Measurements from ENCODE around the gene KLHL40. TPM values are rescaled to one million over a fixed set of nuclear protein-coding genes. Genes with fewer than 3 reads are reported as not detected.
A peak's percentile ranks its signal among the peaks of the same experiment; 100 is the strongest.

KLHL40 gene
- under 1 TPM in 3 of 8 experiments, not detected in 5; 0.05 to 0.38 (median 0.15) TPM for total RNA-seq

DNA sequence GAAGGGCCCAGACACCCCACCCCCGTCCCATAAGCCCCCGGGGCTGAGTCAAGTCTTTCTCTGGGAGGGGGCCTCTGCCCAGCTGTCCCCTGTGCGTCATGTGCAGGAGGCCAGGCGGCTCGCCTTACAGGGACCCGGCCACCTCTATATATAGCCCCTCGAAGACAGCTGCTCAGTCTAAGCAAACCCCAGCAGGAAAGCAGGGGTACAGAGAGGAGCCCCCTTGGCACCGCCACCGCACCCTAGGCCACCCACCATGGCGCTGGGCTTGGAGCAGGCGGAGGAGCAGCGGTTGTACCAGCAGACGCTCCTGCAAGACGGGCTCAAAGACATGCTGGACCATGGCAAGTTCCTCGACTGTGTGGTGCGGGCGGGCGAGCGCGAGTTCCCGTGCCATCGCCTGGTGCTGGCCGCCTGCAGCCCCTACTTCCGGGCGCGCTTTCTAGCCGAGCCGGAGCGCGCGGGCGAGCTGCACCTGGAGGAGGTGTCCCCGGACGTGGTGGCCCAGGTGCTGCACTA lies at the start of gene KLHL40:
Gene KLHL40 (plus strand): TSS at position 175 of the 519 bp plus-strand sequence. CDS start 82 bp downstream, at position 257.
- in situ Hi-C loops (cut with MboI; ENCODE audit: low pct_unique_long_range_greater_than_20kb in 2 of 9, low sequenced_read_pairs in 9 of 9, unreplicated experiment in 9 of 9): no loop called here
- peaks cover 2 to 9% of the 10 kb centered on the region in 2 donors for H3K4me1 ChIP-seq (replicated peaks in 1 of 2)
- 40 to 96% (median 91%) methylated on average over 1 to 23 of the region's 34 CpGs; no CpG with 5 or more reads in 6 of the 10 experiments for WGBS, 10 experiments
- ATAC-seq (replicated peaks in 6 of 8): no peak
- no peak within 1 kb of the TSS for H3K4me3 ChIP-seq
- H3K27ac ChIP-seq: no peak within 1 kb of the TSS

DNA sequence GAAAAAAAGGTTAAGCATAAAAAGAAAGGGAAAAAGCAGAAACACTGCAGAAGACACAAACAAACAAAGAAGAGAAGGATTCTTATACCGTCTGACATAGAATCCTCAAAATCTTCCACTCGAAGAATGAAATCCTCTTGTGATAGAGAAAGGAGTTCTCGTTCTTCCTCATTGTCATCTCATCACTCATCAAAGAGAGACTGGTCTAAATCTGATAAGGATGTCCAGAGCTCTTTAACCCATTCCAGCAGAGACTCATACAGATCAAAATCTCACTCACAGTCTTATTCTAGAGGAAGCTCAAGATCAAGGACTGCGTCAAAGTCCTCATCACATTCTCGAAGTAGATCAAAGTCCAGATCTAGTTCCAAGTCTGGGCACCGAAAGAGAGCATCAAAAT lies 48.3 kb upstream of the KLHL40 start:
- in situ Hi-C loops (cut with MboI; ENCODE audit: low pct_unique_long_range_greater_than_20kb in 2 of 9, low sequenced_read_pairs in 9 of 9, unreplicated experiment in 9 of 9): no loop called here
- Histone ChIP-seq H3K4me3 (no peak overlapping the region), H3K27ac (no peak overlapping the region), H3K4me1 (replicated peaks in 1 of 2) (peaks cover 3 to 6% of the 10 kb centered on the region in 2 donors)
- no peak for ATAC-seq (replicated peaks in 6 of 8)
- WGBS, 10 experiments: 80 to 98% (median 93%) methylated on average over 3 to 6 of the region's 6 CpGs

DNA sequence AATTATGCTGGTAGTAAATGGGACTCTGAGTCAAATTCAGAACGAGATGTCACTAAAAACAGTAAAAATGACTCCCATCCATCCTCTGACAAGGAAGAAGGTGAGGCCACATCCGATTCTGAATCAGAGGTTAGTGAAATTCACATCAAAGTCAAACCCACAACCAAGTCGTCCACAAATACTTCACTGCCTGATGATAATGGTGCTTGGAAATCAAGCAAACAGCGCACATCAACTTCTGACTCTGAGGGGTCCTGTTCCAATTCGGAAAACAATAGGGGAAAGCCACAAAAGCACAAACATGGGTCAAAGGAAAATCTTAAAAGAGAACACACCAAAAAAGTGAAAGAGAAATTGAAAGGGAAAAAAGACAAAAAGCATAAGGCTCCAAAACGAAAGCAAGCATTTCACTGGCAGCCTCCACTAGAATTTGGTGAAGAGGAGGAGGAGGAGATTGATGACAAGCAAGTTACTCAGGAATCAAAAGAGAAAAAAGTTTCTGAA lies 46.9 kb upstream of the KLHL40 start:
- H3K4me3 ChIP-seq: no peak overlapping the region
- 79 to 100% (median 91%) methylated on average over 1 to 6 of the region's 6 CpGs for WGBS, 10 experiments
- no peak overlapping the region for H3K27ac ChIP-seq
- in situ Hi-C loops (cut with MboI; ENCODE audit: low pct_unique_long_range_greater_than_20kb in 2 of 9, low sequenced_read_pairs in 9 of 9, unreplicated experiment in 9 of 9): no loop called here
- no peak for ATAC-seq (replicated peaks in 6 of 8)
- no peaks in the 10 kb centered on the region for H3K4me1 ChIP-seq (replicated peaks in 1 of 2)

DNA sequence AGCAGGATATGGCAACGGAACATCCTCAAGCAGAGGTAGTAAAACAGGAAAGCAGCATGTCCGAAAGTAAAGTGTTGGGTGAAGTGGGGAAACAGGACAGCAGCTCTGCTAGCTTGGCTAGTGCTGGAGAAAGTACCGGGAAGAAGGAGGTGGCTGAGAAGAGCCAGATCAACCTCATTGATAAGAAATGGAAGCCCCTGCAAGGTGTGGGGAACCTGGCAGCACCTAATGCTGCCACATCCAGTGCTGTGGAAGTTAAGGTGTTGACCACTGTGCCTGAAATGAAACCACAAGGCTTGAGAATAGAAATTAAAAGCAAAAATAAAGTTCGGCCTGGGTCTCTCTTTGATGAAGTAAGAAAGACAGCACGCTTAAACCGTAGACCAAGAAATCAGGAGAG lies 46.1 kb upstream of the KLHL40 start:
- Histone ChIP-seq H3K27ac (no peak overlapping the region), H3K4me1 (replicated peaks in 1 of 2) (no peaks in the 10 kb centered on the region), H3K4me3 (no peak overlapping the region)
- no peak for ATAC-seq (replicated peaks in 6 of 8)
- WGBS, 10 experiments: 67 to 100% (median 91%) methylated on average over 2 to 5 of the region's 6 CpGs; no CpG with 5 or more reads in 2 of the 10 experiments
- in situ Hi-C loops (cut with MboI; ENCODE audit: low pct_unique_long_range_greater_than_20kb in 2 of 9, low sequenced_read_pairs in 9 of 9, unreplicated experiment in 9 of 9): no loop called here

DNA sequence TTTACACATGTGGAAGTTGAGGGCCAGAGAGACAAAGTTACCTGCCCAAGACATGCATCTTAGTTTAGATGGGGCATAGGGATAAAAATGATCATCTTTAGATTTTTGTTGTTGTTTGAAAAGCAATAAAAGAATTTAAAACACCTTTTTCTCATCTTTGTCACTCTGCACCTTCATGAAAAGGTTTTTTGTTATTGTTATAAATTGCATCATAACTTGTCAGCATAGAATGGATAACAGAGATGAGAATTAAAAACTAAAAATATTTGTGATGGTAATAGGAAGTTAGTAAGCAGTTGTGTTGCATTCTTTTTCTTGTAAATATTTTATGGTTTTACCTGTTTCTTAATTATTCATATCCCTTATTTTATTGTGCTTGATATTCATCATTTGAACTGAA lies 45.2 kb upstream of the KLHL40 start:
- in situ Hi-C loops (cut with MboI; ENCODE audit: low pct_unique_long_range_greater_than_20kb in 2 of 9, low sequenced_read_pairs in 9 of 9, unreplicated experiment in 9 of 9): no loop called here
- H3K4me3 ChIP-seq: no peak overlapping the region
- ATAC-seq (replicated peaks in 6 of 8): no peak
- H3K4me1 ChIP-seq (replicated peaks in 1 of 2): no peaks in the 10 kb centered on the region
- no peak overlapping the region for H3K27ac ChIP-seq

DNA sequence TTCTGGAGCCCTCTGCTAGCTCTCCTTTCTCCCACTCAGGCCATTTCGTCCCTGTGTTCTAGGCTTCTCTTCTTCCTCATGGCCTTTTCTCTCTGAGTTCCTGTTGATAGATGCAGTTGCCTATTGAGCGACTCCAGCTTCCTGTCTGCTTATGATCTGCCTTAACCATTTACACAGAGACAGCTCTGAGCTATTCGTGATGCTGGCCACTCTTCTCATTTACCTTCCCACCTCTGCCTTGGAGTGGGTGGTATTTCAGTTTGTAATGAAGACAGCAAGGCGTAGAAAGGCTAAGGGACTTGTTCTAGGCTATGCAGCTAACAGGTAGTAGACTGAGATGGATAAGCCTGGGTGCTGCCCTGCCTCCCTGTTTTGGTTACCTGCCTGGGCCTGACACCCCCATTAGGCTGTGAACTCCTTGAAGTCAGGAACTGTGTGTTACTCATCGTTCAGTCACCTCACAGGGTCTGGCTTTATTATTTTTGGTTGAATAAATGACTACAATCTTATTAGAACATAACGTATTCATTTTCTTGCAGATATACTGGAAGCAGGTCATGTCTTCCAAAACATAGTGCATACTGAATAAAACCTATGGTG lies 44.5 kb upstream of the KLHL40 start:
- in situ Hi-C loops (cut with MboI; ENCODE audit: low pct_unique_long_range_greater_than_20kb in 2 of 9, low sequenced_read_pairs in 9 of 9, unreplicated experiment in 9 of 9): no loop called here
- 90 to 100% (median 100%) methylated on average over 1 to 6 of the region's 6 CpGs; no CpG with 5 or more reads in 1 of the 10 experiments for WGBS, 10 experiments

GRCh38 chr3:42647821-42648459 lies 37.4 kb upstream of the KLHL40 start:
- H3K4me3 ChIP-seq: no peak overlapping the region

More for the DNA sequence above, 44.5 kb upstream of the KLHL40 start:
- no peak for ATAC-seq (replicated peaks in 6 of 8)
- H3K4me1 ChIP-seq (replicated peaks in 1 of 2): no peaks in the 10 kb centered on the region
- H3K27ac ChIP-seq: no peak overlapping the region
- no peak overlapping the region for H3K4me3 ChIP-seq

DNA sequence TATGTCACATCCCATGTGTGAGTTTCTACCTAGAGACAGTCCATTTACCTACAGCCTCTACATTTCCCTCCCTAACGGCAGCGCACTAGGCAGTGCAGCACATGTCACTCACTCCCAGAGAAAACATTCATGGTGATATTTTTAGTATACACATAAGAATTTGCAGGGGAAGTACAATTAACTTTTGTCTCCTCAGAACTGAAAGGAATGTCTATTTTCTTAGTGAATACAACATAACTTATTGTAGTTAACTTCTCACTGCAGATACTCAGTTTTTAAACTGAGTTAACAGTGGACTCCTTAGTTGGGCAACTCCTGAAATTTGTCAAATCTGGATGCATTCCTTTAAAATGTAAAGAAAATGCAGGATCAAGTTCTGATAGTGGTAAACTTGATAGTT lies 36.3 kb upstream of the KLHL40 start:
- Histone ChIP-seq H3K4me3 (no peak overlapping the region), H3K27ac (no peak overlapping the region), H3K4me1 (replicated peaks in 1 of 2) (peaks cover 10 to 18% of the 10 kb centered on the region in 2 donors)
- in situ Hi-C loops (cut with MboI; ENCODE audit: low pct_unique_long_range_greater_than_20kb in 2 of 9, low sequenced_read_pairs in 9 of 9, unreplicated experiment in 9 of 9): no loop called here
- ATAC-seq (replicated peaks in 6 of 8): no peak
- WGBS, 10 experiments: 69 to 100% (median 92%) methylated on average over 2 of the region's 2 CpGs; no CpG with 5 or more reads in 3 of the 10 experiments

More at GRCh38 chr3:42647821-42648459, 37.4 kb upstream of the KLHL40 start:
- Histone ChIP-seq H3K4me1 (replicated peaks in 1 of 2) (peaks cover 3 to 11% of the 10 kb centered on the region in 2 donors), H3K27ac (no peak overlapping the region)
- WGBS, 10 experiments: 67 to 100% (median 93%) methylated on average over 1 to 5 of the region's 5 CpGs; no CpG with 5 or more reads in 1 of the 10 experiments
- in situ Hi-C loops (cut with MboI; ENCODE audit: low pct_unique_long_range_greater_than_20kb in 2 of 9, low sequenced_read_pairs in 9 of 9, unreplicated experiment in 9 of 9): no loop called here
- ATAC-seq (replicated peaks in 6 of 8): no peak

DNA sequence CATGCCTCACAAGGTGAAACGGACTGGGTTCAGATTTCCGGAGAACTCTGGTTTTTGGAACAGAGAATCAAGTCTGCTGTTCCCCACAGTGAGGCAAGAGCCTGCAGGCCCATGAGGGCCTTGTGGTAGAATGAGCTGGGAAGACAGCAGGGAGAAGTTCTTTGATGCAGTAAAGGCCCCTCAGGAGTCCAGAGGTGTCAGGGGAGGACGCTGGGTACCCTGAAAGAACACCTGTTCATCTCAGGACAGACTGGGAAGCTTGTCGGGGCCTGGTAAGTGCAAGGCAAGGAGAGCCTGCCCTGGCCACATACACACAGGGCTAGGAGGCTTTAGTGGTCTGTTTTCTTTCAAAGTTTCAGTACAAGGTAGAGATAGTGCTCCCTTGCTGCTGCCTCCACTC lies 35.6 kb upstream of the KLHL40 start:
- Histone ChIP-seq H3K4me3 (no peak overlapping the region), H3K4me1 (replicated peaks in 1 of 2) (peaks cover 10 to 18% of the 10 kb centered on the region in 2 donors), H3K27ac (no peak overlapping the region)
- no peak for ATAC-seq (replicated peaks in 6 of 8)
- in situ Hi-C loops (cut with MboI; ENCODE audit: low pct_unique_long_range_greater_than_20kb in 2 of 9, low sequenced_read_pairs in 9 of 9, unreplicated experiment in 9 of 9): loop anchor here in 1 of 9 experiments (10.0 kb wide), 1 partner anchor 95 kb away; no protein-coding TSS in a partner anchor
- 90 to 100% (median 100%) methylated on average over 1 to 3 of the region's 4 CpGs; no CpG with 5 or more reads in 4 of the 10 experiments for WGBS, 10 experiments

GRCh38 chr3:42651248-42652091 lies 33.9 kb upstream of the KLHL40 start:
- in situ Hi-C loops (cut with MboI; ENCODE audit: low pct_unique_long_range_greater_than_20kb in 2 of 9, low sequenced_read_pairs in 9 of 9, unreplicated experiment in 9 of 9): loop anchor here in 1 of 9 experiments (10.0 kb wide), 1 partner anchor 93 kb away; no protein-coding TSS in a partner anchor
- ATAC-seq (replicated peaks in 6 of 8): peak in 2 of 8 experiments; percentile 3 to 6
- no peak overlapping the region for H3K4me3 ChIP-seq
- H3K4me1 ChIP-seq (replicated peaks in 1 of 2): peaks cover 18% of the 10 kb centered on the region in 2 donors
- no peak overlapping the region for H3K27ac ChIP-seq
- WGBS, 10 experiments: 0 to 100% (median 8%) methylated on average over 1 to 4 of the region's 9 CpGs; no CpG with 5 or more reads in 3 of the 10 experiments

- Histone ChIP-seq H3K27ac (no peak overlapping the region), H3K4me1 (replicated peaks in 1 of 2) (peaks cover 18% of the 10 kb centered on the region in 2 donors), H3K4me3 (no peak overlapping the region)
- WGBS, 10 experiments: no CpG with 5 or more reads among the region's 1 CpG
- in situ Hi-C loops (cut with MboI; ENCODE audit: low pct_unique_long_range_greater_than_20kb in 2 of 9, low sequenced_read_pairs in 9 of 9, unreplicated experiment in 9 of 9): loop anchor here in 1 of 9 experiments (10.0 kb wide), 1 partner anchor 93 kb away; no protein-coding TSS in a partner anchor
- ATAC-seq (replicated peaks in 6 of 8): peak in 1 of 8 experiments; percentile 0
Measured at GRCh38 chr3:42652251-42652610, 33.1 kb upstream of the KLHL40 start.

DNA sequence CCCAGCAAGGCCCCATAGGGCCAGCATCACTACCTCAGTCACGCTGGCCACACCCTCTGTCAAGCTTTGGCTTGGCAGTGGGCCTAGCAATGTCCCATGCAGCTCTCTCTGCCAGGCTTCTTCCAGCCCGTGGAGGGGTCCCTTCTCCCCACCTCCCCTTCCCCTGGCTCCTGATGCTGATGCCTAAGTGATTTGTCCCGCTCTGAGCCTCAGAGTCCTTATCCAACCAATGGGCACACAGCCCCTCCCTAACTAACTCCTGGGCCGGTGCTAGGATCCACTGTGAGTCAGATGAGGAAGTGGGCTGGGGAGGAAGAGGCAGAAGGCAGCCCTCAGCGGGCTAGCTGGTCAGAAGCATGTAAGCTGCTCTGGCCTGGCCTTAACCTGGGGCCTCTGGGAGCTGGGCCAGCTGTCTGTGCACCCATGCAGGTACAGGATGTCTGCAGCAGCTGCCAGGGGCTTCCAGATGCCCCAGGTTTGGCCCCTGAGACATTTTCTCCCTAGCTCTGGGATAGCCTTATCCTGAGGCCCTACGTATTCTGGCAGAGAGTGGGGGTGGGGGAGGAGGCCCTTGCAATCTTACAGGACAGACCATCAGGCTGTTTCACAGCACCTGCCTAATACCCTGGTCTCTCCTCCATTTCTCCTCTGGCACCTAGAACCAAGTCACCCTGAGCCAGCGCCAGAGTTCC lies 32.6 kb upstream of the KLHL40 start:
- Histone ChIP-seq H3K27ac (peak overlapping the region in 1 of 2 donors; percentile 17), H3K4me3 (peak overlapping the region in 2 of 5 donors; percentile 55 to 90), H3K4me1 (replicated peaks in 1 of 2) (peaks cover 18% of the 10 kb centered on the region in 2 donors)
- peak in 4 of 8 experiments; percentile 6 to 32 (median 14) for ATAC-seq (replicated peaks in 6 of 8)
- in situ Hi-C loops (cut with MboI; ENCODE audit: low pct_unique_long_range_greater_than_20kb in 2 of 9, low sequenced_read_pairs in 9 of 9, unreplicated experiment in 9 of 9): loop anchor here in 1 of 9 experiments (10.0 kb wide), 1 partner anchor 92 kb away; no protein-coding TSS in a partner anchor
- 0 to 80% (median 49%) methylated on average over 1 to 3 of the region's 7 CpGs; no CpG with 5 or more reads in 6 of the 10 experiments for WGBS, 10 experiments

Data from motor neuron (in vitro differentiated cells).